HCT116 (cell line): ENCODE results near the gene KIF26A. TPM values are rescaled to one million over a fixed set of nuclear protein-coding genes. Genes with fewer than 3 reads are reported as not detected.

Experiments used
- ATAC-seq: fragments of 200-7000 bp; cut with Tn5 transposase; 2 replicates; pipeline ENCODE4 v1.9.1; 2020; ENCODE audit warnings: mild to moderate bottlenecking, moderate library complexity
- BruUV-seq: library from RNA; stranded (reverse); fragments of 400-500 nt; replicated peaks from 2 replicates; lab custom pipeline; 2021; lab: Mats Ljungman, UMichigan
- CTCF ChIA-PET: fragments of 300-600 bp; sonication (Branson Sonifier 250); formaldehyde crosslinking; loops from one replicate; lab custom pipeline; 2021; ENCODE audit warnings: antibody characterized with exemption; lab: Charles Lee
- POLR2A ChIA-PET: fragments of 300-600, 350-600 bp; sonication (Branson Sonifier 250); formaldehyde crosslinking; loops from one replicate; lab custom pipeline; 2021; ENCODE audit warnings: antibody characterized with exemption; lab: Charles Lee
- RAD21 ChIA-PET, 2 experiments: fragments of 300-600 bp; sonication (Branson Sonifier 250); formaldehyde crosslinking; loops; one replicate each; lab custom pipeline; 2023; ENCODE audit warnings: low total read pairs in 2 of 2; ENCODE audit not compliant: uncharacterized antibody in 2 of 2, unreplicated experiment in 2 of 2, low non-redundant PET in 1 of 2; lab: Charles Lee
- DNase-seq: peaks from one replicate; pipeline ENCODE4 v3.0.0-alpha.2; 2010; ENCODE audit warnings: low read depth, low spot score
- H2AFZ ChIP-seq: fragments of 200-600 bp; shearing (Covaris generic), sonication (generic); 2 replicates; pipeline ENCODE4 v1.6.1; 2017; ENCODE audit warnings: low read depth, mixed run types, mixed read lengths, antibody characterized with exemption, low read length; ENCODE audit not compliant: poor library complexity, severe bottlenecking
- H3K27ac ChIP-seq: 2 replicates; pipeline ENCODE4 v1.5.1; 2012; ENCODE audit warnings: low read depth, low read length
- H3K27me3 ChIP-seq: fragments of 200-600 bp; sonication (generic); 2 replicates; pipeline ENCODE4 v1.6.1; 2016; ENCODE audit warnings: mixed run types, low read length, mixed read lengths; ENCODE audit not compliant: insufficient read depth
- H3K36me3 ChIP-seq, 2 experiments: fragments of 200-500 bp in 1 of 2; fragments of 200-600 bp in 1 of 2; sonication (Bioruptor generic) in 1 of 2; sonication (generic) in 1 of 2; 2 replicates each; pipeline versions ENCODE4 v1.5.1 to v1.6.1; 2014 to 2016; ENCODE audit warnings: low read length in 2 of 2, inconsistent platforms in 1 of 2, mixed read lengths in 1 of 2, mixed run types in 1 of 2; ENCODE audit not compliant: insufficient read depth in 2 of 2, control insufficient read depth in 1 of 2
- H3K4me1 ChIP-seq, 2 experiments: fragments of 200-600 bp in 1 of 2; sonication (generic) in 1 of 2; 2 replicates each; pipeline versions ENCODE4 v1.5.1 to v1.6.1; 2012 to 2017; ENCODE audit warnings: low read length in 2 of 2, inconsistent platforms in 1 of 2, mild to moderate bottlenecking in 1 of 2, mixed read lengths in 1 of 2, mixed run types in 1 of 2, moderate library complexity in 1 of 2; ENCODE audit not compliant: insufficient read depth in 2 of 2, control insufficient read depth in 1 of 2
- H3K4me2 ChIP-seq: fragments of 200-600 bp; sonication (generic); 2 replicates; pipeline ENCODE4 v1.6.1; 2017; ENCODE audit warnings: mixed run types, low read length, mixed read lengths
- H3K4me3 ChIP-seq, 2 experiments: fragments of 200-600 bp in 1 of 2; sonication (generic) in 1 of 2; replicated peaks in 1 of 2; 2 replicates each; pipeline ENCODE4 v1.5.1; 2011 to 2016; ENCODE audit warnings: low read length in 2 of 2, control low read depth in 1 of 2, low read depth in 1 of 2, mild to moderate bottlenecking in 1 of 2, mixed read lengths in 1 of 2, mixed run types in 1 of 2
- H3K79me2 ChIP-seq: fragments of 200-600 bp; sonication (generic); 2 replicates; pipeline ENCODE4 v1.6.1; 2017; ENCODE audit warnings: mild to moderate bottlenecking, mixed run types, low read length, moderate library complexity, mixed read lengths; ENCODE audit not compliant: insufficient read depth
- H3K9ac ChIP-seq: fragments of 200-600 bp; sonication (generic); 2 replicates; pipeline ENCODE4 v1.6.1; 2016; ENCODE audit warnings: low read length, mixed read lengths
- H3K9me2 ChIP-seq: fragments of 200-600 bp; sonication (generic), shearing (Covaris generic); 2 replicates; pipeline ENCODE4 v1.6.1; 2017; ENCODE audit warnings: mixed run types, mild to moderate bottlenecking, moderate library complexity; ENCODE audit not compliant: insufficient read depth
- H3K9me3 ChIP-seq, 2 experiments: fragments of 200-500 bp in 1 of 2; fragments of 200-600 bp in 1 of 2; sonication (Bioruptor generic) in 1 of 2; sonication (generic) in 1 of 2; 2 replicates each; pipeline ENCODE4 v1.6.1; 2014 to 2017; ENCODE audit warnings: low read length in 2 of 2, mixed read lengths in 2 of 2, inconsistent platforms in 1 of 2, low read depth in 1 of 2, mild to moderate bottlenecking in 1 of 2, mixed run types in 1 of 2, moderate library complexity in 1 of 2; ENCODE audit not compliant: control insufficient read depth in 1 of 2, insufficient read depth in 1 of 2
- H4K20me1 ChIP-seq: fragments of 200-600 bp; sonication (generic), shearing (Covaris generic); 2 replicates; pipeline ENCODE4 v1.6.1; 2017; ENCODE audit warnings: mixed run types, mild to moderate bottlenecking, moderate library complexity; ENCODE audit not compliant: insufficient read depth
- EZH2 ChIP-seq: fragments of 200-600 bp; sonication (generic); IDR thresholded peaks from 2 replicates; pipeline ENCODE4 v1.6.1; 2017; ENCODE audit warnings: antibody characterized with exemption, mixed run types
- FOSL1 ChIP-seq: IDR thresholded peaks from 2 replicates; pipeline ENCODE4 v1.6.1; 2012; ENCODE audit warnings: low read depth
- POLR2A ChIP-seq: IDR thresholded peaks from 2 replicates; pipeline ENCODE4 v1.7.0; 2011; ENCODE audit warnings: borderline replicate concordance; ENCODE audit not compliant: insufficient read depth, insufficient read length; ENCODE audit errors: extremely low read depth
- RAD21 ChIP-seq: IDR thresholded peaks from 2 replicates; pipeline ENCODE4 v1.6.1; 2012; ENCODE audit warnings: low read depth, mild to moderate bottlenecking
- TCF7L2 ChIP-seq: IDR thresholded peaks from 2 replicates; pipeline ENCODE4 v1.7.0; 2011; ENCODE audit warnings: borderline replicate concordance, inconsistent platforms; ENCODE audit not compliant: insufficient read depth, insufficient read length; ENCODE audit errors: extremely low read depth
- ZBTB33 ChIP-seq: IDR thresholded peaks from 2 replicates; pipeline ENCODE4 v1.6.1; 2011; ENCODE audit warnings: mild to moderate bottlenecking, low read length, moderate library complexity; ENCODE audit not compliant: insufficient replicate concordance; ENCODE audit errors: extremely low read depth
- ZNF274 ChIP-seq: fragments of 200-500 bp; sonication (Bioruptor generic); IDR thresholded peaks from 2 replicates; pipeline ENCODE4 v1.6.1; 2014; ENCODE audit warnings: mild to moderate bottlenecking, low read depth, low read length, inconsistent platforms
- intact Hi-C: fragments of 100-400 bp; cut with micrococcal nuclease; formaldehyde crosslinking; loops from 2 replicates; pipeline ENCODE4 v1.10.0; 2022
- total RNA-seq: library from RNA; stranded (reverse); gene quantifications from one replicate; pipeline ENCODE4 v1.2.1, GENCODE V29; 2021; ENCODE audit not compliant: unreplicated experiment
- TF ChIP-seq, protein P1 (sequence below), 3 experiments: fragments of 200-600 bp in 1 of 3; sonication (generic) in 1 of 3; IDR thresholded peaks in 2 of 3; conservative IDR thresholded peaks in 1 of 3; 2 replicates each; pipeline ENCODE4 v1.5.1; 2012 to 2017; ENCODE audit warnings: low read depth in 2 of 3, low read length in 2 of 3, antibody characterized with exemption in 1 of 3, borderline replicate concordance in 1 of 3, control low read depth in 1 of 3, mild to moderate bottlenecking in 1 of 3, mixed read lengths in 1 of 3, mixed run types in 1 of 3, moderate library complexity in 1 of 3; ENCODE audit not compliant: insufficient read depth in 1 of 3

Gene KIF26A
- total RNA-seq, 1 experiment from 2014 or later, result 10.2 TPM

DNA sequence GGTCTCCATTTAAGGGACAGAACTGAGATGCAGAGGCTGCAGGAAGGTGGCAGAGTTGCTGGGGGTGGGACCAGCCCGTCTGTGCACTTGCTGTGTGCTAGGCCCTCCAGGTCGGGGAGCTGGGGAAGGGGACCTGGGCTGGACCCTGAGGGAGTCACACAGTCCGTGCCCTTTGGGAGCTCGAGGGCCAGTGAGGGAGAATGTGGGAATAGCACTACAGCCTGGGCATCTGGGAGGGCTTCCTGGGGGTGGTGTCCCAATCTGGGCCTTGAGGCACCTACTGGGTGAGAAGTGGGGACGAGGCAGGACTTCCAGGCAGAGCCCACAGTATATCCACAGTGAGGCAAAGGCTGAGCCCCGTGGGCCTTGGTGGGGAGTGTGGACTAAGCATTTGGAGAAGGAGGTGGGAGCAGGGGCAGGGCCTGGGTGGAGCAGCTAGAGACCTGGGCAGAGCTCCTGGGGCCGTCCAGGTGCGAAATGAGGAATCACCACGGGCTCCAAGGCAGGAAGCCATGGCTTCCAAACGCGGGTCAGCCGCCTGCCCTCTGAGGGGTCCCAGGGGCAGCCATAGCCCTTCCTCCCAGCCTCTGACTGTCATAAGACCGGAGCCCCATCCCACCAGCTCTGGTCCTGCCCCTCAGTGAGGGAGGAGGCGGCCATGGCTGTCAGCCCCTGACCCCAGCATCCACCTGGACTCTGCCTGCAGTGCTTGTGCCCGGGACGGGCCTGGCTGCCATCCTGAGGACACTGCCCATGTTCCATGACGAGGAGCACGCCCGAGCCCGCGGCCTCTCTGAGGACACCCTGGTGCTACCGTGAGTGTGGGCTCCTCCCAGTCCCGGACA, 46.2 kb upstream of the KIF26A start:
- H3K27me3 ChIP-seq, result no peaks in the 10 kb centered on the region
- POLR2A ChIA-PET, result no interaction called here
- H4K20me1 ChIP-seq, result no peaks in the 10 kb centered on the region
- RAD21 ChIA-PET, result no interaction called here
- intact Hi-C loops, result no loop called here
- no peak overlapping the region for H3K4me3 ChIP-seq
- TF ChIP-seq FOSL1 (no peak), RAD21 (no peak), ZBTB33 (no peak), TCF7L2 (no peak), POLR2A (no peak), ZNF274 (no peak), EZH2 (no peak)
- TF ChIP-seq, protein P1, sequence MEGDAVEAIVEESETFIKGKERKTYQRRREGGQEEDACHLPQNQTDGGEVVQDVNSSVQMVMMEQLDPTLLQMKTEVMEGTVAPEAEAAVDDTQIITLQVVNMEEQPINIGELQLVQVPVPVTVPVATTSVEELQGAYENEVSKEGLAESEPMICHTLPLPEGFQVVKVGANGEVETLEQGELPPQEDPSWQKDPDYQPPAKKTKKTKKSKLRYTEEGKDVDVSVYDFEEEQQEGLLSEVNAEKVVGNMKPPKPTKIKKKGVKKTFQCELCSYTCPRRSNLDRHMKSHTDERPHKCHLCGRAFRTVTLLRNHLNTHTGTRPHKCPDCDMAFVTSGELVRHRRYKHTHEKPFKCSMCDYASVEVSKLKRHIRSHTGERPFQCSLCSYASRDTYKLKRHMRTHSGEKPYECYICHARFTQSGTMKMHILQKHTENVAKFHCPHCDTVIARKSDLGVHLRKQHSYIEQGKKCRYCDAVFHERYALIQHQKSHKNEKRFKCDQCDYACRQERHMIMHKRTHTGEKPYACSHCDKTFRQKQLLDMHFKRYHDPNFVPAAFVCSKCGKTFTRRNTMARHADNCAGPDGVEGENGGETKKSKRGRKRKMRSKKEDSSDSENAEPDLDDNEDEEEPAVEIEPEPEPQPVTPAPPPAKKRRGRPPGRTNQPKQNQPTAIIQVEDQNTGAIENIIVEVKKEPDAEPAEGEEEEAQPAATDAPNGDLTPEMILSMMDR (IDR thresholded peaks at IDR 0.05 in 2 of 3, conservative IDR thresholded peaks at IDR 0.05 in 1 of 3; ENCODE audit: borderline replicate concordance in 1 of 3, insufficient read depth in 1 of 3, low read depth in 2 of 3, low read length in 2 of 3), result no peak
- no peaks in the 10 kb centered on the region for H3K9me3 ChIP-seq
- no peak overlapping the region for H3K4me2 ChIP-seq
- H3K9ac ChIP-seq, result no peak overlapping the region
- H3K9me2 ChIP-seq, result no peaks in the 10 kb centered on the region
- DNase-seq, result no peak
- H3K27ac ChIP-seq, result no peak overlapping the region
- H3K4me1 ChIP-seq, result peaks cover 7 to 14% of the 10 kb centered on the region in 2 experiments; a peak in 3 of 4 replicates
- ATAC-seq, result no peak
- H3K79me2 ChIP-seq, result no peaks in the 10 kb centered on the region
- no TSS peak for BruUV-seq
- H2AFZ ChIP-seq, result no peak overlapping the region
- H3K36me3 ChIP-seq, result no peaks in the 10 kb centered on the region
- CTCF ChIA-PET, result interaction anchor here (1.7 kb wide), 1 partner anchor 40 kb away, joined by 4 read pairs; no protein-coding TSS in a partner anchor
